Measurements from ENCODE around the gene LAPTM5. TPM values are rescaled to one million over a fixed set of nuclear protein-coding genes. Genes with fewer than 3 reads are reported as not detected.

Gene LAPTM5
- total and polyA plus RNA-seq, 2 of the 8 experiments (the other 6 are each of a cell fraction or from before 2014, with no cell fraction given): 0.37 to 1.4 TPM

GRCh38 chr1:30718636-30719405 lies 38.8 kb downstream of the LAPTM5 start (continued):
- TF ChIP-seq CTCF (IDR thresholded peaks at IDR 0.05; ENCODE audit: control extremely low read depth in 1 of 3, insufficient read depth in 1 of 3, low read depth in 1 of 3, low read length in 3 of 3) (peak in 1 of 3 experiments; percentile 89; a peak in 1 of 4 replicates), NRF1 (IDR thresholded peaks at IDR 0.05; ENCODE audit: low read depth, low read length) (0 out of 2 replicates have a peak, but pooled peaks have one; percentile 28), RNF2 (IDR thresholded peaks at IDR 0.05; ENCODE audit: borderline replicate concordance, low read depth, low read length, missing control alignments, poor library complexity, severe bottlenecking) (no peak), SIRT6 (IDR thresholded peaks at IDR 0.05; ENCODE audit: low read length) (no peak), RBBP5 (IDR thresholded peaks at IDR 0.05; ENCODE audit: borderline replicate concordance, low read depth, low read length) (peak; percentile 39; the same call in 1 of the 2 replicates), SP1 (IDR thresholded peaks at IDR 0.05; ENCODE audit: low read depth, low read length) (no peak), SP4 (IDR thresholded peaks at IDR 0.05; ENCODE audit: low read length) (peak; percentile 25; the same call in 1 of the 2 replicates), CHD2 (IDR thresholded peaks at IDR 0.05; ENCODE audit: low read length) (no peak), KDM4A (IDR thresholded peaks at IDR 0.05; ENCODE audit: low read depth, low read length, severe bottlenecking) (peak; percentile 75), E2F6 (IDR thresholded peaks at IDR 0.05) (peak; percentile 81), POU5F1 (IDR thresholded peaks at IDR 0.05; ENCODE audit: low read depth, low read length) (no peak), RAD21 (IDR thresholded peaks at IDR 0.05 in 1 of 2, conservative IDR thresholded peaks at IDR 0.05 in 1 of 2; ENCODE audit: low read depth in 2 of 2, low read length in 2 of 2) (peak; percentile 98 to 99; a peak in 2 of 4 replicates), HDAC6 (IDR thresholded peaks at IDR 0.05; ENCODE audit: low read depth, low read length) (no peak), KDM5A (IDR thresholded peaks at IDR 0.05; ENCODE audit: low read length) (peak; percentile 71; the same call in 1 of the 2 replicates), ASH2L (IDR thresholded peaks at IDR 0.05; ENCODE audit: low read length) (peak; percentile 56), SIN3A (conservative IDR thresholded peaks at IDR 0.05 in 1 of 2, IDR thresholded peaks at IDR 0.05 in 1 of 2; ENCODE audit: low read depth in 1 of 2, low read length in 2 of 2) (0 out of 4 replicates have a peak, but pooled peaks of 1 of the 2 experiments have one; percentile 1), EGR1 (IDR thresholded peaks at IDR 0.05; ENCODE audit: borderline replicate concordance, low read depth, low read length) (no peak), KDM1A (IDR thresholded peaks at IDR 0.05; ENCODE audit: borderline replicate concordance, low read length) (no peak)
- TF ChIP-seq, protein P1, sequence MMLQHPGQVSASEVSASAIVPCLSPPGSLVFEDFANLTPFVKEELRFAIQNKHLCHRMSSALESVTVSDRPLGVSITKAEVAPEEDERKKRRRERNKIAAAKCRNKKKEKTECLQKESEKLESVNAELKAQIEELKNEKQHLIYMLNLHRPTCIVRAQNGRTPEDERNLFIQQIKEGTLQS (IDR thresholded peaks at IDR 0.05; ENCODE audit: insufficient read depth, low read depth, low read length): no peak
